ENCODE data around the gene ALKBH3.

- no peak for TF ChIP-seq CTCF (IDR thresholded peaks at IDR 0.05)
- TF ChIP-seq POLR2A (IDR thresholded peaks at IDR 0.05) = no peak
Measured at GRCh38 chr11:43913829-43914380, 33.3 kb downstream of the ALKBH3 start.

Measured in heart left ventricle (tissue), 13 donors.